Keratinocyte (primary cell): Measurements from ENCODE around the gene CHP1. TPM values are rescaled to one million over a fixed set of nuclear protein-coding genes. Genes with fewer than 3 reads are reported as not detected.
"Not testable (repeated sequence)": the region's sequence is repeated elsewhere in the genome, so short reads cannot be mapped to it uniquely, and the experiment has no call there.

Source experiments
- DNase-seq: peaks from one replicate; pipeline ENCODE4 v3.0.0-alpha.2; 2011; ENCODE audit warnings: low read depth, missing footprints, low spot score
- FAIRE-seq: peaks from 2 replicates; lab custom pipeline; 2011; peaks lifted over from hg19 to GRCh38; lab: Jason Lieb, UNC
- H2AFZ ChIP-seq: 2 replicates; pipeline ENCODE4 v1.6.0; 2012; ENCODE audit warnings: low read length, control low read depth, inconsistent platforms; ENCODE audit not compliant: control insufficient read depth
- H3K27ac ChIP-seq: 2 replicates; pipeline ENCODE4 v1.5.1; 2011; ENCODE audit warnings: low read length; ENCODE audit not compliant: control insufficient read depth, insufficient read depth
- H3K27me3 ChIP-seq: 3 replicates; pipeline ENCODE4 v1.6.0; 2011; ENCODE audit warnings: low read length; ENCODE audit not compliant: control insufficient read depth, insufficient read depth; ENCODE audit errors: extremely low read depth
- H3K36me3 ChIP-seq, 2 experiments: 2 replicates in 1 of 2; 3 replicates in 1 of 2; pipeline ENCODE4 v1.5.1; 2011; ENCODE audit warnings: low read length in 2 of 2, mild to moderate bottlenecking in 1 of 2; ENCODE audit not compliant: control insufficient read depth in 2 of 2, insufficient read depth in 2 of 2; ENCODE audit errors: extremely low read depth in 1 of 2
- H3K4me1 ChIP-seq: 3 replicates; pipeline ENCODE4 v1.5.1; 2011; ENCODE audit warnings: low read length; ENCODE audit not compliant: control insufficient read depth, insufficient read depth; ENCODE audit errors: extremely low read depth
- H3K4me2 ChIP-seq: 3 replicates; pipeline ENCODE4 v1.6.0; 2011; ENCODE audit warnings: low read depth, low read length; ENCODE audit not compliant: control insufficient read depth, insufficient read depth; ENCODE audit errors: extremely low read depth
- H3K4me3 ChIP-seq, 3 experiments: fragments of 200-600 bp in 1 of 3; sonication (generic) in 1 of 3; 2 replicates in 2 of 3; 3 replicates in 1 of 3; pipeline ENCODE4 v1.5.1; 2011 to 2016; ENCODE audit warnings: low read length in 3 of 3, mild to moderate bottlenecking in 3 of 3, control low read depth in 2 of 3, inconsistent platforms in 1 of 3, low read depth in 1 of 3, mixed read lengths in 1 of 3, mixed run types in 1 of 3, moderate library complexity in 1 of 3; ENCODE audit not compliant: control insufficient read depth in 2 of 3, insufficient read depth in 2 of 3; ENCODE audit errors: extremely low read depth in 1 of 3
- H3K79me2 ChIP-seq: 2 replicates; pipeline ENCODE4 v1.6.0; 2012; ENCODE audit warnings: low read length; ENCODE audit not compliant: control insufficient read depth, insufficient read depth
- H3K9ac ChIP-seq: 3 replicates; pipeline ENCODE4 v1.6.0; 2011; ENCODE audit warnings: low read length; ENCODE audit not compliant: control insufficient read depth, insufficient read depth; ENCODE audit errors: extremely low read depth
- H3K9me1 ChIP-seq: 3 replicates; pipeline ENCODE4 v1.6.0; 2011; ENCODE audit warnings: low read length; ENCODE audit not compliant: control insufficient read depth, insufficient read depth; ENCODE audit errors: extremely low read depth
- H3K9me3 ChIP-seq: 2 replicates; pipeline ENCODE4 v1.5.1; 2012; ENCODE audit warnings: low read depth, low read length; ENCODE audit not compliant: control insufficient read depth
- H4K20me1 ChIP-seq: 3 replicates; pipeline ENCODE4 v1.6.0; 2011; ENCODE audit warnings: low read length; ENCODE audit not compliant: control insufficient read depth, insufficient read depth; ENCODE audit errors: extremely low read depth
- CTCF ChIP-seq, 3 experiments: IDR thresholded peaks in 1 of 3; conservative IDR thresholded peaks in 1 of 3; optimal IDR thresholded peaks in 1 of 3; 2 replicates in 2 of 3; 3 replicates in 1 of 3; pipeline versions ENCODE3 to v1.5.1; 2011; ENCODE audit warnings: low read length in 3 of 3, mild to moderate bottlenecking in 3 of 3, moderate library complexity in 2 of 3, control low read depth in 1 of 3, inconsistent platforms in 1 of 3; ENCODE audit not compliant: insufficient read depth in 2 of 3; ENCODE audit errors: extremely low read depth in 1 of 3
- EZH2 ChIP-seq: IDR thresholded peaks from one replicate; pipeline ENCODE4 v1.6.1; 2012; ENCODE audit warnings: inconsistent platforms, mild to moderate bottlenecking, low read length, moderate library complexity
- dilution Hi-C: fragments of 300-500 bp; cut with MboI; formaldehyde crosslinking; loops from one replicate; pipeline ENCODE4 v1.7.0; 2020; ENCODE audit warnings: low sequenced_read_pairs; ENCODE audit not compliant: extremely low pct_ligation_motif_present
- polyA plus RNA-seq, 5 experiments: library from polyadenylated mRNA; depleted of rRNA in 3 of 5; stranded (reverse) in 3 of 5; stranded (forward) in 1 of 5; unstranded in 1 of 5; fragments of >200 nt; gene quantifications; 1 replicate in 1 of 5; 2 replicates in 3 of 5; 3 replicates in 1 of 5; pipeline versions ENCODE4 v1.2.1 to v1.2.3, GENCODE V29; 2011 to 2012; ENCODE audit warnings: missing spikeins in 2 of 5, low read depth in 1 of 5, low replicate concordance in 1 of 5

CHP1 gene
- polyA plus RNA-seq, 1 donor (not counting 4 experiments of a cell fraction or from before 2014, with no cell fraction given), result 98.5 TPM

DNA sequence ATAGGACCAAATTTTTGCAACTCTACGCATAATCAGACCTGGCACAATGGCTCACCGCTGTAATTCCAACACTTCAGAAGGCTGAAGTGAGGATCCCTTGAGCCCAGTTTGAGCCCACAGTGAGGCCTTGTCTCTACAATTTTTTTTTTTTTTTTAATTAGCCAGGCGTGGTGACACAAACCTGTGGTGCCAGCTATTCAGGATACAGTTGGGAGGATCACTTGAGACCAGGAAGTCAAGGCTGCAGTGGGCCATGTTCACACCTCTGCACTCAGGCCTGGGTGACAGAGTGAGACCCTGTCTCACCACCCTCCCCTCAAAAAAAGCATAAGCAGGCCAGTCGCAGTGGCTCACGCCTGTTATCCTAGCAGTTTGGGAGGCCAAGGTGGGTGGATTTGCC is 76.6 kb downstream of the CHP1 start:
- dilution Hi-C loops, result no loop called here
- H3K36me3 ChIP-seq, result peaks cover 2 to 3% of the 10 kb centered on the region in 2 experiments
- no peaks in the 10 kb centered on the region for H4K20me1 ChIP-seq
- DNase-seq (no peak), FAIRE-seq (no peak)
- H3K9ac ChIP-seq, result no peak overlapping the region
- H2AFZ ChIP-seq, result no peak overlapping the region
- TF ChIP-seq EZH2, result no peak
- no peak for TF ChIP-seq CTCF (optimal IDR thresholded peaks at IDR 0.05 in 1 of 3, IDR thresholded peaks at IDR 0.05 in 1 of 3, conservative IDR thresholded peaks at IDR 0.05 in 1 of 3; ENCODE audit: extremely low read depth in 1 of 3, insufficient read depth in 2 of 3, low read length in 3 of 3)
- no peaks in the 10 kb centered on the region for H3K9me1 ChIP-seq
- no peaks in the 10 kb centered on the region for H3K9me3 ChIP-seq
- H3K4me1 ChIP-seq, result no peaks in the 10 kb centered on the region
- H3K27ac ChIP-seq, result no peak overlapping the region
- no peaks in the 10 kb centered on the region for H3K27me3 ChIP-seq
- no peak overlapping the region for H3K4me3 ChIP-seq
- H3K79me2 ChIP-seq, result no peaks in the 10 kb centered on the region
- no peak overlapping the region for H3K4me2 ChIP-seq

DNA sequence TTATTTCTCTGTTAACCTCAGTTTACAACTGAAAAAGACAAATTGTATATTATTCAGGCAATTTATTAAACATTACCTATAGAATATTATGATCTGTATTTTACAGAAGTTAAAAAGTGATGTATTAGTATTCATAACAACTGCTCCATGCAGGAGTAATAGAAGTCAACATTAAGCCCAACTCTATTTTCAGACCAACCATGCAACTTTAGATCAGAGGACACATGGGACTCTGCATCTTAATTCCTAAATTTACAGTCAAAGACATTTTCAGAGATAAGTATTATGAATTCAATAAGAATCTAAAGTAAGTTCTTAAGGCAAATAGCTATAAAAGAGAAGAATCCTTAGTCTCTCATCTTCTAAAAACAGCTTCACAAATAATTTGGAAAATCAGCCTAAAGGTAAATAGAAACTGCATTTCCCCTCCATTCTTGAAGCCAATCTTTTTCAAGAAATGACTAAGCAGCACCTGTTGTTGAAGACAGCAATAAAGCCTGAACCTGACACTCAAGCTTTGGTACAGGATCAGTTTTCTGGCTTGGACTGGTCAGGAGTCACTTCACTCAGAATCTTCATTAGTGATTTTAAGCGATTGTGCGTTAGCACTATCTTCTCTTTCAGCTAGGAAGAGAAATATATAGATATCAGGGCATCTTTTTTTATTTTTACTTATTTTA is 78.3 kb downstream of the CHP1 start:
- FAIRE-seq (no peak), DNase-seq (no peak)
- H3K4me1 ChIP-seq, result no peaks in the 10 kb centered on the region
- no peaks in the 10 kb centered on the region for H3K79me2 ChIP-seq
- H4K20me1 ChIP-seq, result no peaks in the 10 kb centered on the region
- H3K27ac ChIP-seq, result no peak overlapping the region
- no peak overlapping the region for H3K4me2 ChIP-seq
- H2AFZ ChIP-seq, result no peak overlapping the region
- H3K27me3 ChIP-seq, result no peaks in the 10 kb centered on the region
- no peaks in the 10 kb centered on the region for H3K9me1 ChIP-seq
- H3K9me3 ChIP-seq, result no peaks in the 10 kb centered on the region
- dilution Hi-C loops, result no loop called here
- H3K4me3 ChIP-seq, result no peak overlapping the region
- peaks cover 2 to 3% of the 10 kb centered on the region in 2 experiments for H3K36me3 ChIP-seq
- TF ChIP-seq CTCF (optimal IDR thresholded peaks at IDR 0.05 in 1 of 3, IDR thresholded peaks at IDR 0.05 in 1 of 3, conservative IDR thresholded peaks at IDR 0.05 in 1 of 3; ENCODE audit: extremely low read depth in 1 of 3, insufficient read depth in 2 of 3, low read length in 3 of 3) (no peak), EZH2 (no peak)
- no peak overlapping the region for H3K9ac ChIP-seq

DNA sequence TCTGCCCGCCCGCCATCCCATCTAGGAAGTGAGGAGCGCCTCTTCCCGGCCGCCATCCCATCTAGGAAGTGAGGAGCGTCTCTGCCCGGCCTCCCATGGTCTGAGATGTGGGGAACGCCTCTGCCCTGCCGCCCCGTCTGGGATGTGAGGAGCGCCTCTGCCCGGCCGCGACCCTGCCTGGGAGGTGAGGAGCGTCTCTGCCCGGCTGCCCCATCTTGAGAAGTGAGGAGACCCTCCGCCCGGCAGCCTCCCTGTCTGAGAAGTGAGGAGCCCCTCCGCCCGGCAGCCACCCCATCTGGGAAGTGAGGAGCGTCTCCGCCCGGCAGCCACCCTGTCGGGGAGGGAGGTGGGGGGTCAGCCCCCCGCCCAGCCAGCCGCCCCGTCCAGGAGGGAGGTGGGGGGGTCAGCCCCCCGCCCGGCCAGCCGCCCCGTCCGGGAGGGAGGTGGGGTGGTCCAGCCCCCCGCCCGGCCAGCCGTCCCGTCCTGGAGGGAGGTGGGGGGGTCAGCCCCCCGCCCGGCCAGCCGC is 89.8 kb downstream of the CHP1 start:
- H3K4me1 ChIP-seq, H3K9ac ChIP-seq, FAIRE-seq, dilution Hi-C loops, H3K36me3 ChIP-seq, H3K9me3 ChIP-seq, H2AFZ ChIP-seq, H3K4me3 ChIP-seq, DNase-seq, H3K27me3 ChIP-seq, H4K20me1 ChIP-seq, H3K4me2 ChIP-seq, H3K27ac ChIP-seq, H3K9me1 ChIP-seq, H3K79me2 ChIP-seq: not testable (repeated sequence)
